NCI-H2227 treated with DMSO at 0.1 percent for 48 hours (cell line): ENCODE data around the gene ENDOU.
A peak's percentile ranks its signal among the peaks of the same experiment; 100 is the strongest.

ENCODE experiments used
- DNase-seq: peaks from one replicate; lab custom pipeline; 2025; lab: John Stamatoyannopoulos, UW

The ENDOU gene

GRCh38 chr12:47725091-47725772 lies at the start of gene ENDOU:
Gene ENDOU (minus strand): TSS chr12:47725490. CDS start chr12:47725413, 77 bp downstream.
- no peak for DNase-seq

- no peak for DNase-seq
Observed at GRCh38 chr12:47774663-47775062, 49.4 kb upstream of the ENDOU start.

- DNase-seq, result no peak
Observed at GRCh38 chr12:47773858-47774580, 48.7 kb upstream of the ENDOU start.

- DNase-seq, result peak; percentile 47
Observed at GRCh38 chr12:47773062-47773857, 48.0 kb upstream of the ENDOU start, which contains the start of gene SLC48A1. Gene SLC48A1 (plus strand): TSS chr12:47773238. CDS start chr12:47773305, 67 bp downstream.

GRCh38 chr12:47772738-47773061 lies 47.4 kb upstream of the ENDOU start:
- no peak for DNase-seq

- DNase-seq, result no peak
Observed at GRCh38 chr12:47772094-47772660, 46.9 kb upstream of the ENDOU start.

GRCh38 chr12:47771304-47771703 lies 46.0 kb upstream of the ENDOU start:
- no peak for DNase-seq

- no peak for DNase-seq
Observed at GRCh38 chr12:47770086-47770726, 44.9 kb upstream of the ENDOU start.

- no peak for DNase-seq
Observed at GRCh38 chr12:47769234-47770085, 44.2 kb upstream of the ENDOU start.

- no peak for DNase-seq
Observed at GRCh38 chr12:47768323-47768811, 43.1 kb upstream of the ENDOU start.

GRCh38 chr12:47767216-47767724 lies 42.0 kb upstream of the ENDOU start:
- DNase-seq, result no peak

GRCh38 chr12:47766502-47767215 lies 41.4 kb upstream of the ENDOU start:
- no peak for DNase-seq

- DNase-seq, result no peak
Observed at GRCh38 chr12:47763481-47764346, 38.4 kb upstream of the ENDOU start.

GRCh38 chr12:47762850-47763465 lies 37.7 kb upstream of the ENDOU start:
- DNase-seq, result no peak

- DNase-seq, result peak; percentile 26
Observed at GRCh38 chr12:47758834-47759690, 33.8 kb upstream of the ENDOU start, which contains the start of gene RAPGEF3. Gene RAPGEF3 (minus strand): TSS chr12:47758880. CDS start chr12:47758556, 324 bp downstream.

GRCh38 chr12:47758584-47758833 lies 33.2 kb upstream of the ENDOU start:
- DNase-seq, result no peak

- DNase-seq, result no peak
Observed at GRCh38 chr12:47757840-47758583, 32.7 kb upstream of the ENDOU start.
